ENCODE data around the gene KCNH1. TPM values are rescaled to one million over a fixed set of nuclear protein-coding genes. Genes with fewer than 3 reads are reported as not detected.

The KCNH1 gene
- total RNA-seq, 3 donors from 2014 or later: 0.81 to 1.7 (median 1.2) TPM

- intact Hi-C loops (cut with DNase I, micrococcal nuclease): no loop called here
- Histone ChIP-seq H3K36me3 (ENCODE audit: low read depth) (no peaks in the 10 kb centered on the region), H3K9me3 (no peaks in the 10 kb centered on the region), H3K4me3 (no peak overlapping the region), H3K4me1 (ENCODE audit: low read depth) (no peaks in the 10 kb centered on the region)
- no peak for ATAC-seq
- TF ChIP-seq CTCF (IDR thresholded peaks at IDR 0.05): no peak
- no peak for DNase-seq
Observed at GRCh38 chr1:210773450-210773849, 360.5 kb downstream of the KCNH1 start.

- no peak for DNase-seq
- no peak for TF ChIP-seq CTCF (IDR thresholded peaks at IDR 0.05)
Observed at GRCh38 chr1:210771131-210771530, 362.8 kb downstream of the KCNH1 start.

GRCh38 chr1:210770396-210770984 is 363.5 kb downstream of the KCNH1 start:
- no peaks in the 10 kb centered on the region for H3K36me3 ChIP-seq (ENCODE audit: low read depth)
- H3K4me3 ChIP-seq: no peak overlapping the region
- H3K4me1 ChIP-seq (ENCODE audit: low read depth): no peaks in the 10 kb centered on the region
- TF ChIP-seq CTCF (IDR thresholded peaks at IDR 0.05): no peak
- DNase-seq (no peak), ATAC-seq (no peak)
- no peaks in the 10 kb centered on the region for H3K9me3 ChIP-seq
- intact Hi-C loops (cut with DNase I, micrococcal nuclease): no loop called here

More at GRCh38 chr1:210771131-210771530, 362.8 kb downstream of the KCNH1 start:
- H3K4me3 ChIP-seq: no peak overlapping the region
- no peak for ATAC-seq
- no peaks in the 10 kb centered on the region for H3K36me3 ChIP-seq (ENCODE audit: low read depth)
- H3K4me1 ChIP-seq (ENCODE audit: low read depth): no peaks in the 10 kb centered on the region
- intact Hi-C loops (cut with DNase I, micrococcal nuclease): no loop called here
- H3K9me3 ChIP-seq: no peaks in the 10 kb centered on the region

GRCh38 chr1:210769473-210769872 is 364.5 kb downstream of the KCNH1 start:
- ATAC-seq (no peak), DNase-seq (no peak)
- H3K9me3 ChIP-seq: no peaks in the 10 kb centered on the region
- H3K4me1 ChIP-seq (ENCODE audit: low read depth): no peaks in the 10 kb centered on the region
- TF ChIP-seq CTCF (IDR thresholded peaks at IDR 0.05): no peak
- no peak overlapping the region for H3K4me3 ChIP-seq
- intact Hi-C loops (cut with DNase I, micrococcal nuclease): no loop called here
- no peaks in the 10 kb centered on the region for H3K36me3 ChIP-seq (ENCODE audit: low read depth)

GRCh38 chr1:210764536-210764935 is 369.4 kb downstream of the KCNH1 start:
- intact Hi-C loops (cut with DNase I, micrococcal nuclease): no loop called here
- Histone ChIP-seq H3K4me1 (ENCODE audit: low read depth) (no peaks in the 10 kb centered on the region), H3K4me3 (no peak overlapping the region), H3K36me3 (ENCODE audit: low read depth) (no peaks in the 10 kb centered on the region), H3K9me3 (no peaks in the 10 kb centered on the region)
- DNase-seq (no peak), ATAC-seq (no peak)
- TF ChIP-seq CTCF (IDR thresholded peaks at IDR 0.05): no peak

- H3K9me3 ChIP-seq: no peaks in the 10 kb centered on the region
- no peak overlapping the region for H3K4me3 ChIP-seq
- H3K4me1 ChIP-seq (ENCODE audit: low read depth): no peaks in the 10 kb centered on the region
- DNase-seq: no peak
- no peaks in the 10 kb centered on the region for H3K36me3 ChIP-seq (ENCODE audit: low read depth)
- no peak for TF ChIP-seq CTCF (IDR thresholded peaks at IDR 0.05)
- ATAC-seq: no peak
- intact Hi-C loops (cut with DNase I, micrococcal nuclease): no loop called here
Observed at GRCh38 chr1:210758761-210759160, 375.2 kb downstream of the KCNH1 start.

All from mucosa of descending colon (tissue), 3 donors.